ENCODE measurements around the gene WRAP73.

WRAP73 gene

GRCh38 chr1:3668585-3669300 lies 18.8 kb upstream of the WRAP73 start:
- FAIRE-seq, result no peak

- FAIRE-seq, result no peak
Measured at GRCh38 chr1:3668148-3668547, 18.2 kb upstream of the WRAP73 start.

GRCh38 chr1:3664700-3665375 lies 14.9 kb upstream of the WRAP73 start:
- no peak for FAIRE-seq

DNA sequence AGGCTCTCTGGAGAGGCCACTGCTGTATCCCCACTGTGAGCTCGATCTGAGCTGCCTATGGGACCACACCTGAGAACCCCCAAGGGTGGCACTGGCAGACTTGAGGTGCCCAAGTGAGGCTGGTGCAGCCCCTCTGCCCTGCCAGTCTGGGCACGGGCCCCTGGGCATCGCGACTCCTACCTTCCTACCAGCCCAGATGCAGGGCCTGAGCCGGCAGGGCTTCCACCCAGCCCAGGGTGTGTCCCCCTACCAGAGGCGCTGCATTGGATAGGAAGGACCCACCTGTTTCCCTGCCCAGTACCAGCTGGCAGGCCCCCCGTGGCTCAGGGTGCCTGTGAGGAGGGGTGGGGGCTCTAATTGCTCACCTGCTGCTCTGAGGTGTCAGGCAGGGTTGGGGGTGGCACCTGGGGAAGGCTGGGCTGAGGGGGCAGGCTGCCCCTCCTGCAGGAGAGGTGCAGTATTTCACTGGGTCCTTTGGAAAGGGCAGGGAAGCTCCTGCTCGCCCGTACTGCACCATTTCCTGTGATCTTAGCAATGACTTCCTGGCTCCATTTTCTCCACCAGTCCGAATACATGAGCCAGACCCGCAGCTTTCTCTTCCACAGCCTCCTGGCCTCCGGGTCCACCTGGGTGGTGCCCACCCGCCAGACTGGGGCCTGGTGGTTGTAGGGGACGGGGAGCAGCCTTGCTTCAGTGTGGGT lies 14.2 kb upstream of the WRAP73 start:
- no peak for FAIRE-seq

DNA sequence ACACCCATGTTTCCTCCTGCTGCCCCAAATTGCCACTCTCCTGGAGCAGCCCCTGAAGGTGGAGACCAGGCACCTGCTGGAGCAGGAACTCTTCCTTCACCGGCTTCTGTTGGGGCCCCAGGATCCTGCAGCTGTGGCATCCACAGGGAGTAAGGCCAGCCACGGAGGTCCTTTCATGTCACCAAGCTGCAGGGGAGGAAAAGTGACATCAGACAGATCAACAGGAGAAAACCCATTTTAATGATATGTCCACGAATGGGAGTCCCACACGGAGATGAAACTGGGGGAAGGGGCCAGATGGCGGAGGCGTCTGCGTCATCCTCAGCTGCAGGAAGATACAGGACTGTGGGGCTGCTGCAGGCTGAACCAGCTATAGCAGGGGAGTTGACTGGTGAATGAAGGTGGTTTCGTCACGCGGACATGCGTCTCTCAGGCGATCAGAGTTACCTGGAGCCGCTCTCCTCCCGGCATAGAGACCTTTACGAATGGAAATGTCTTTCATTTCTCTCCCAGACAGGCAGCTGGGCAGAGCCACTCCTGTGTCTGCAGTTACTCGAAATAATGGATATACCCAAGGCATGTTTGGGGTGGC lies 12.3 kb upstream of the WRAP73 start:
- FAIRE-seq, result no peak

GRCh38 chr1:3661631-3662030 lies 11.7 kb upstream of the WRAP73 start:
- FAIRE-seq, result no peak

DNA sequence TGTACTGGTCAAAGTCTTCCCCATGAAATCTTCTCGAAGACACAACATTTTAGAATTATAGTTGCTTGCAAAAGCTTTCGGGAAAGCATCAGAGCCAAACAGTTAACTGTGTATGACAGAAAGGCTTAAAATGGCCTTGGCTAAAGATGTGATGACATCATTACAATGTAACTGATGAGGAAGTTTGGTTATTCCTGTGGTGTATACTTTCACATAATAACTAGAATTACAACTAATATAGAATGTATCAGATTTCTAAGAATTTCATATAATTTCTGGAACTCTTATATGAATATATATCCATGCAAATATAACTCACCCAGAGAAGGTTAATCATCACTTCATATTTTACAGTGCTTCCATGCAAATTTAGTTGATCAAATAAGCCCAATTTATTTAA lies 10.8 kb upstream of the WRAP73 start:
- no peak for FAIRE-seq

DNA sequence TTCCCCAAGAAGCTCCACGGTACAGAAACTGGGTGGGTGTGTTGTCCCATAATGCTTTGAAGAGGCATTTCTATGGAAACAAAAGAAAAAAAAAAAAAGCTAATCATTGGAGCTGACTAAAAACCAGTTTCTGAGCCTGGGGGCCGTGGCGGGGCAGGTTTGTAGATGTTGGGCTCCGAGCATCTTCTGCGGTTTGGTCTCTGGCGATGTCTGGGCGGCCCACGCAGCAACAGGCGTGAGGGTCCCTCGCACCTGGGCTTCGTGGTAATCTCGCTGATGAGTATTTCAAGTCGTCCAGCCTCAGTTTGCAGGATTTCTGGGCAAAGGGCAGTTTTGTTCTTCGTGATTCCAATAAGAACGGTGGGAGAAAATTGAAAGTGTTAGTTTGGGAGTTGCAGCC lies 9.2 kb upstream of the WRAP73 start:
- no peak for FAIRE-seq

- no peak for FAIRE-seq
Measured at GRCh38 chr1:3658231-3658615, 8.3 kb upstream of the WRAP73 start.

DNA sequence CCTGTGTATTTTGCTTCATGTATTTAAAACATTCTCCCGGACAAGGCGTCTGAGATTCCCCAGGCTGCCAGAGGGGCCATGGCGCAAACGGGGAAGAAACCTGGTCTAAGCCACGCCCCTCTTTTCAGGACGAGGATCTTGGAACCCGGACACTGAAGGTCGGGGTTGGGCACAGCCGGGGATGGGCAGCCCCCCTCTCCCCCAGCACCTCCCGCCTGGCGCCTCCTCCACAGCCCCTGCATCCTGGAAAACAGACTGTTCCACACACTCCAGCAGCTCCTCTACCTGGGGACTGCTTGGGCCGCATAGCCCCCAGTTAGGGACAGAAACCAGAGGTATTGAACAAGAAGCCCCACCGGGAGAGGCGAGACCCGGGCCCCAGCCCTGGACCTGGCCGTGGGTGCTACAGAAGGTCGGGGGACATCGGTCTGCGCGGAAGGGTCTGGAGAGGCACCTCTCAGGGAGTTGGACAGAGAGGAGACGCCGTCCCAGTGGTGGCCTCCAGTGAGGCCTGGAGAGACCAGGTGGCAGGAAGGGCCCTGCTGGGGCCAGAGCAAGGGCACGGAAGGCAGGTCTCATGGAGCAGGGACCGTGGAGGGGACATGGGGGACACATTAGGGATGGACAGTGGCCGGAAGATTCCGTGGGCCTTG lies 7.8 kb upstream of the WRAP73 start:
- FAIRE-seq, result no peak

- no peak for FAIRE-seq
Measured at GRCh38 chr1:3657096-3657475, 7.2 kb upstream of the WRAP73 start.

- FAIRE-seq, result no peak
Measured at GRCh38 chr1:3656450-3657095, 6.7 kb upstream of the WRAP73 start.

DNA sequence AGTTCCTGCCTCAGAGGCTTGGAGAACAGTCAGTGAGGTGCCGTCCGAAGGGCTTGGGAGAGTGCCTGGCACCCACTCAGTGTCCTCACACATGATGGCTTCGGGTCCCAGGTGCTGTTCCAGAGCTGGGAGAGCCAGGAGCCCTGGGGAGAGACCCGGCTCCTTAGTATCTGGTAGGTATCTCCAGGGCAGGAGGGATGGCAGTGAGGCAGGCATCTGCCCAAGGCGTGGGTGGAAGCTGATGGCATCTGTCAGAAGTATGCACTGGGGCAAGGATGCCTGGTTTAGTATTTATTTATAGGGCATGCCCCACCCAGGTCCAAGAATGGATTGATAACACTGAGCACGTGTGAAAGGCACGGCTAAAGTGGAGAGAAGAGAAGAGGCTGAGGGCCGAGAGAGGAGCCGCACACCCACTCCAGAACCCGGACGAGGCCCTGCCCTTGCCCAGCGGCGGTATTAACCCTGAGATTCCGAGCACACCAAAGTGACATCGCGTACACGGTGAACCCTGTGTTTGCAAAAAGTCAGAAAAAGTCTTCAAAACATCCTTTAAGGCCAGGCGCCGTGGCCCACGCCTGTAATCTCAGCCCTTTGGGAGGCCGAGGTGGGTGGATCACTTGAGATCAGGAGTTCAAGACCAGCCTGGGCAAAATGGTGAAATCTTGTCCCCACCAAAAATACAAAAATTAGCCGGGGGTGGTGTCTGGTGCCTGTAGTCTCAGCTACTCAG lies 4.8 kb upstream of the WRAP73 start:
- FAIRE-seq, result no peak

GRCh38 chr1:3653286-3653618 lies 3.3 kb upstream of the WRAP73 start:
- no peak for FAIRE-seq

DNA sequence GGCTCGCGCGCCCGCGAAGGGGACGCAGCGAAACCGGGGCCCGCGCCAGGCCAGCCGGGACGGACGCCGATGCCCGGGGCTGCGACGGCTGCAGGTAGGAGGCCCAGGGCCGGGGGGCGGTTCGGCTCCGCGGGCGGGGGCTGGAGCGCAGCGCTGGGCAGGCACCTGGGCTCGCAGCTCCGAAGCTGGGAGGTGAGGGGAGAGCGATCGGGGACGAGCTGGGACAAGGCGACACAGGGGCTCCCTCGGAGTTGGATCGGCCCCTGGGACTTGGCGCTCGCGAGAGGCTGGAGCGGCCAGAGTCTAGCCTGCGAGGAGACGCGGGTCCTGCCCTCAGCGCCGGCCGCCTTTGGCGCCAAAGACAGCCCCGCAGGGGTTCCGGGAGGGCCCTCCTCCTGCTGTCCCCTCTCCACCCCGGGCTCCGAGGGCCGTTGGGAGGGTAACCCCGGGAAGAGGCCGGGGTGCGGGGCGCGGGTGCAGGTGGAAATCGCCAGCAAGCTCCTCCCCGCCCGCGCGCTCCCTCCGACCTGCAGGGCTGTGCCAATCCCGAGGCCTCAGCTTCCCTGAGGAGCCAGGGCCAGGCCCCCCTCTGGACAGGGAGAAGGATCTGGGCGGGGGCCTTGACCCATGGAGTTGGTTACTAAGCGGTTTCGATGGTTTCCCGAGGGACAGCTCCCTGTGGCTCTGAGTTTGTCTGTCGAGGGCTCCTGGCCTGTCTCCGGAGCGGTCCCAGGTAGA lies 2.8 kb upstream of the WRAP73 start:
- no peak for FAIRE-seq

DNA sequence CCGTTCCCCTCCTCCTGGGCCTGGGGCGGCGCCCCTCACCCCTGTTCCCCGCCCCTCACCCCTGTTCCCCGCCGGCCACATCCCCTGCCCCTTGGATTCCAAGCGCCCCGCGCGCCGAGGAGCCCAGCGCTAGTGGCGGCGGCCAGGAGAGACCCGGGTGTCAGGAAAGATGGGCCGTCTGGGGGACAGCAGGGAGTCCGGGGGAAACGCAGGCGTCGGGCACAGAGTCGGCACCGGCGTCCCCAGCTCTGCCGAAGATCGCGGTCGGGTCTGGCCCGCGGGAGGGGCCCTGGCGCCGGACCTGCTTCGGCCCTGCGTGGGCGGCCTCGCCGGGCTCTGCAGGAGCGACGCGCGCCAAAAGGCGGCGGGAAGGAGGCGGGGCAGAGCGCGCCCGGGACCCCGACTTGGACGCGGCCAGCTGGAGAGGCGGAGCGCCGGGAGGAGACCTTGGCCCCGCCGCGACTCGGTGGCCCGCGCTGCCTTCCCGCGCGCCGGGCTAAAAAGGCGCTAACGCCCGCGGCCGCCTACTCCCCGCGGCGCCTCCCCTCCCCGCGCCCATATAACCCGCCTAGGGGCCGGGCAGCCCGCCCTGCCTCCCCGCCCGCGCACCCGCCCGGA lies 2.1 kb upstream of the WRAP73 start, which contains the start of gene TP73:
Gene TP73 (plus strand): TSS at position 587 of the 618 bp plus-strand sequence. CDS start 29,850 bp downstream, outside the sequence.
- FAIRE-seq, result no peak

DNA sequence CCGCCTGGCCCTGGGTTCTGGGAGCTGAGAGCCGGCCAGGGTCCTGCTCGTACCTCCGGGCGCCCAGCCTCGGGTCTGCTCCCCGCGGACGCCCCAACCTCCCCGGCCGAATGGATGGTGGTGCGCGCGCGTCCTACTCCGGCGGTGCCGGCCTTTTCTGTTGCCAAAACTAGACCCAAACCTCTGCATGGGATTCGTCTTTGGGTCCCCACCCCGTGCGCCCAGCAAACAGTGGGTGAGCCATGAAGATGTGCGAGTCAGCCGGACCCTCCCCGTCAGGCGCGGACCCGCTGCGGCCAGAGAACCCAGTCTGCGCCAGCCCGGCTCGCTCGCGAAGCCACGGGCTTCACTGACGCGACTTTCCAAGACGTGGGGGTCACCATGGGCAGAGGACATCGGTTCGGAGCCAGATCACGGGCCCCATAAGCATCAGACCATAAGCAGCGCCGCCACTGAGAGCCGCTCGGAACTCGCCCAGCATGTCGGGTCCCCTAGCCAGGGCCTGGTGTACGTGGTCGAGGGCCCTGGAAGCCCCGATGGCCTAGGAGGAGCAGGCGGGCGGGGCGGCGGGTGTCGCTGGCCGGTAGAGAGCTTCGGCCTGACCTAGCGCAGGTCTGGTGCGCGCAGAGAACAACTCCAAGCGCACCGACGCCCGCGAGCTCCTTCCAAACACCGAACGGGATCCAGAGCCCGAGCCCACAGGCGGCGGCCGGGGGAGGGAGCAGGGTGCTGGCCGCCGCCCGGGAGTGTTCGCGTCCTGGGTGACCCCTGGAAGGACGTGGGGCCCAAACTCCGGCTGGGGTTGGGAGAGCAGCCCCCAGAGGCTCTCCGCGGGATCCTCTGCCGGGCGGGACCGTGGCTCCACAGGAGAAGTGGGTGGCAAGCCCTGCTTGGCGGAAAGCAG lies 1.4 kb upstream of the WRAP73 start:
- no peak for FAIRE-seq

DNA sequence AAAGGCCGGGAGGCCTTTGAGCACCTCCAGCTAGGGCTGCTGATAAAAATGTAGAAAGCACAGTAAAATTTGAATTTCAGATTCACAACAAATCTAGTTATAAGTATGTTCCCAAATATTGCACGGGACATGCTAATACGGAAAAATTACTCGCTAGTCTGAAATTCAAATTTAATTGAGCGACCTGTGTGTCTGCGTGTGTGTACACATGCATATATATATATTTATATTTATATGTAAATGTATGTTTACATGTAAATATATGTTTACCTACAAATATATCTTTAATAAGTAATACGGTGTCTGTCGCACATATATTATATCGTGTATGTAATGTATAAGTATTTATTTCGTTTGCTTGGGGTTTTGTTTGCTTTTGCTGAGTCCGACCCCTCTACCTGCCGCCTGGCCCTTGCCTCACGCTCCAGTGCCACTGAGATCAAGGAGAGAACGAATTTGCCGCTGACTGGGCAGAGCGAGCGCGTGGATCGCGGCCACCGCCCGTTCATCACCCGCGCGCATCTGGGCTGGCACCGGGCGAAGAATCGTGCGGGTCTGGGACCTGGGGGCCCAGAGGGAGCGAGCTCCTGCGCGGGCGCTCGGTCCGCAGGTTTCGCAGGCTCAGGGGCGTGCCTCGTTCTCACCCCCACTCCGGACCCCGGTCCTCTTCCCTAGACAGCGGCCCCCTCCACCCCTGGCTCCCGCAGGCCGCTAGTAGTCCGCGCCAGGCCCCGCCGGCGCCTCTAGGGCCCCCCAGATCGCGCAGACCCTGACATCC lies 534 bp upstream of the WRAP73 start:
- FAIRE-seq, result no peak

GRCh38 chr1:3646596-3646995 lies 3.3 kb downstream of the WRAP73 start:
- FAIRE-seq, result no peak
